ENCODE measurements around the gene LIPG.

DNA sequence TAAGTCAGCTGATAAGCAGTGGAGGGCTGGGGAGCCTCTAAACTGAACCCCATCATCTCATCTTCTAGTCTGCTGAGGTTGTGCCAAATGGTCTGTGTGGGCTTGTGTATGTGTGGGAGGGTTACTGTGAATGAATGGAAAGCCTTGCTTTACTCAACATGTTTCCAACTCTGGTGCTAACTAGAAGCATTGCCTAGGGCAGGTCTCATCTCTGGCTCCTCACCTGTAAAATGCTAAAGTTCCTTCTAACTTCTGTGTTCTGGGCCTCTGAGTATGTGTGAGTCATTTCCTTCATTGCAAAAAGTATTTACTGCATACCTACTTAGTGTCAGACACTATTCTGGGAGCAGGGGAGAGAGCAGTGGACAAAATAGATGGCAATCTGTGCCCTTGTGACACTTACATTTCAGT is 1.3 kb downstream of the LIPG start:
- TF ChIP-seq, protein P1, sequence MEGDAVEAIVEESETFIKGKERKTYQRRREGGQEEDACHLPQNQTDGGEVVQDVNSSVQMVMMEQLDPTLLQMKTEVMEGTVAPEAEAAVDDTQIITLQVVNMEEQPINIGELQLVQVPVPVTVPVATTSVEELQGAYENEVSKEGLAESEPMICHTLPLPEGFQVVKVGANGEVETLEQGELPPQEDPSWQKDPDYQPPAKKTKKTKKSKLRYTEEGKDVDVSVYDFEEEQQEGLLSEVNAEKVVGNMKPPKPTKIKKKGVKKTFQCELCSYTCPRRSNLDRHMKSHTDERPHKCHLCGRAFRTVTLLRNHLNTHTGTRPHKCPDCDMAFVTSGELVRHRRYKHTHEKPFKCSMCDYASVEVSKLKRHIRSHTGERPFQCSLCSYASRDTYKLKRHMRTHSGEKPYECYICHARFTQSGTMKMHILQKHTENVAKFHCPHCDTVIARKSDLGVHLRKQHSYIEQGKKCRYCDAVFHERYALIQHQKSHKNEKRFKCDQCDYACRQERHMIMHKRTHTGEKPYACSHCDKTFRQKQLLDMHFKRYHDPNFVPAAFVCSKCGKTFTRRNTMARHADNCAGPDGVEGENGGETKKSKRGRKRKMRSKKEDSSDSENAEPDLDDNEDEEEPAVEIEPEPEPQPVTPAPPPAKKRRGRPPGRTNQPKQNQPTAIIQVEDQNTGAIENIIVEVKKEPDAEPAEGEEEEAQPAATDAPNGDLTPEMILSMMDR (optimal IDR thresholded peaks at IDR 0.05 in 1 of 3, IDR thresholded peaks at IDR 0.05 in 1 of 3, conservative IDR thresholded peaks at IDR 0.05 in 1 of 3; ENCODE audit: extremely low read depth in 1 of 3, insufficient read depth in 2 of 3, low read length in 3 of 3) = no peak
- no peak for TF ChIP-seq EZH2 (IDR thresholded peaks at IDR 0.05; ENCODE audit: low read length)

Data from keratinocyte (primary cell).